ENCODE data around the gene KAZN. TPM values are rescaled to one million over a fixed set of nuclear protein-coding genes. Genes with fewer than 3 reads are reported as not detected.
"Not testable (repeated sequence)": the region's sequence is repeated elsewhere in the genome, so short reads cannot be mapped to it uniquely, and the experiment has no call there.

Gene KAZN
- total and polyA plus RNA-seq, 11 donors = 0.65 to 6.5 (median 2.3) TPM

DNA sequence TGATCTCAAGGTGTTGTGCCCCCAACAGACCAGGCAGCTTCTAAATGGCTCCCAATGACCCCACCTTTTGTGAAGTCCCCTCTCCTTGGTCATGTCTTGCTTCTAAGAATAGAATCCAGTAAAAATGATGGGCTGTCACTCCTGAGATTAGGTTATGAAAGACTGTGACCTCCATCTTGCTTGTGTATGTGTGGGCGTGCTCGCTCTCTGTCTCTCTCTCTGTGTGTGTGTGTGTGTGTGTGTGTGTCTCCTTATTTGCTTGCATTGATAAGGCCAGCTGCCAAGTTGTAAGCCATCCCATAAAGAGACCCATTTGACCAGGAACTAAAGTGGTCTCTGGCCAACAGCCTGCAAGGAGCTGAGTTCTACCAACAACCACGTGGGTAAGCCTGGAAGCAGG lies 532.1 kb downstream of the KAZN start:
- Histone ChIP-seq H3K4me3 (no peak overlapping the region), H3K27ac (no peak overlapping the region), H3K27me3 (peaks cover 0 to 13% (median 0%) of the 10 kb centered on the region in 9 donors), H3K36me3 (no peaks in the 10 kb centered on the region), H3K9me3 (peaks cover 0 to 9% (median 0%) of the 10 kb centered on the region in 12 donors), H3K4me1 (no peaks in the 10 kb centered on the region)
- no peak for DNase-seq
- no peak for ATAC-seq
- intact Hi-C loops (cut with DNase I) = loop anchor here in 1 of 10 donors (10.0 kb wide), 1 partner anchor 284 kb away; no protein-coding TSS in a partner anchor
- 82 to 90% (median 86%) methylated on average over 3 of the region's 3 CpGs for WGBS, 4 donors
- TF ChIP-seq POLR2A (IDR thresholded peaks at IDR 0.05) = no peak
- TF ChIP-seq CTCF (IDR thresholded peaks at IDR 0.05) = no peak

GRCh38 chr1:15132965-15133364 lies 534.5 kb downstream of the KAZN start:
- H3K36me3 ChIP-seq = no peaks in the 10 kb centered on the region
- no peaks in the 10 kb centered on the region for H3K4me1 ChIP-seq
- ATAC-seq (no peak), DNase-seq (no peak)
- H3K27me3 ChIP-seq = peaks cover 0 to 14% (median 0%) of the 10 kb centered on the region in 9 donors
- no peak overlapping the region for H3K4me3 ChIP-seq
- no peak overlapping the region for H3K27ac ChIP-seq
- TF ChIP-seq POLR2A (IDR thresholded peaks at IDR 0.05) (no peak), CTCF (IDR thresholded peaks at IDR 0.05) (no peak)
- 68 to 83% (median 81%) methylated on average over 2 of the region's 2 CpGs for WGBS, 4 donors
- intact Hi-C loops (cut with DNase I) = loop anchor here in 1 of 10 donors (10.0 kb wide), 1 partner anchor 282 kb away; no protein-coding TSS in a partner anchor
- peaks cover 0 to 9% (median 0%) of the 10 kb centered on the region in 12 donors for H3K9me3 ChIP-seq

GRCh38 chr1:15134285-15134684 lies 535.8 kb downstream of the KAZN start:
- intact Hi-C loops (cut with DNase I) = loop anchor here in 1 of 10 donors (10.0 kb wide), 1 partner anchor 281 kb away; no protein-coding TSS in a partner anchor
- no peak overlapping the region for H3K4me3 ChIP-seq
- TF ChIP-seq POLR2A (IDR thresholded peaks at IDR 0.05) = no peak
- TF ChIP-seq CTCF (IDR thresholded peaks at IDR 0.05) = no peak
- no peak for ATAC-seq
- H3K4me1 ChIP-seq = no peaks in the 10 kb centered on the region
- H3K9me3 ChIP-seq = peaks cover 0 to 9% (median 0%) of the 10 kb centered on the region in 12 donors
- 55 to 82% (median 66%) methylated on average over 2 of the region's 2 CpGs for WGBS, 4 donors
- H3K27me3 ChIP-seq = peaks cover 0 to 14% (median 0%) of the 10 kb centered on the region in 9 donors
- H3K27ac ChIP-seq = no peak overlapping the region
- DNase-seq = no peak
- H3K36me3 ChIP-seq = no peaks in the 10 kb centered on the region

- not testable (repeated sequence) for H3K4me3 ChIP-seq, DNase-seq, ATAC-seq, H3K36me3 ChIP-seq, H3K4me1 ChIP-seq, H3K9me3 ChIP-seq, H3K27ac ChIP-seq
- intact Hi-C loops (cut with DNase I) = loop anchor here in 1 of 10 donors (10.0 kb wide), 1 partner anchor 279 kb away; no protein-coding TSS in a partner anchor
- WGBS, 4 donors = 78 to 87% (median 83%) methylated on average over 8 to 10 of the region's 10 CpGs
- peaks cover 0 to 14% (median 0%) of the 10 kb centered on the region in 9 donors for H3K27me3 ChIP-seq
Measured at GRCh38 chr1:15135604-15136003, 537.1 kb downstream of the KAZN start.

GRCh38 chr1:15137809-15138208 lies 539.3 kb downstream of the KAZN start:
- H3K9me3 ChIP-seq = peaks cover 0 to 6% (median 0%) of the 10 kb centered on the region in 12 donors
- peaks cover 0 to 14% (median 0%) of the 10 kb centered on the region in 9 donors for H3K27me3 ChIP-seq
- ATAC-seq (no peak), DNase-seq (no peak)
- no peaks in the 10 kb centered on the region for H3K36me3 ChIP-seq
- TF ChIP-seq POLR2A (IDR thresholded peaks at IDR 0.05) (no peak), CTCF (IDR thresholded peaks at IDR 0.05) (no peak)
- H3K27ac ChIP-seq = no peak overlapping the region
- no peak overlapping the region for H3K4me3 ChIP-seq
- intact Hi-C loops (cut with DNase I) = loop anchor here in 1 of 10 donors (10.0 kb wide), 1 partner anchor 277 kb away; no protein-coding TSS in a partner anchor
- H3K4me1 ChIP-seq = peaks cover 0 to 16% (median 0%) of the 10 kb centered on the region in 12 donors
- 52 to 72% (median 59%) methylated on average over 6 of the region's 6 CpGs for WGBS, 4 donors
